GM18511 (cell line): ENCODE data around the gene SMYD3.
"Not testable (repeated sequence)": the region's sequence is repeated elsewhere in the genome, so short reads cannot be mapped to it uniquely, and the experiment has no call there.

Experiments used
- ATAC-seq: cut with Tn5 transposase; IDR thresholded peaks from one replicate; pipeline ENCODE4 v1.9.1; 2021; ENCODE audit warnings: mild to moderate bottlenecking, moderate library complexity; ENCODE audit not compliant: unreplicated experiment

SMYD3 gene

DNA sequence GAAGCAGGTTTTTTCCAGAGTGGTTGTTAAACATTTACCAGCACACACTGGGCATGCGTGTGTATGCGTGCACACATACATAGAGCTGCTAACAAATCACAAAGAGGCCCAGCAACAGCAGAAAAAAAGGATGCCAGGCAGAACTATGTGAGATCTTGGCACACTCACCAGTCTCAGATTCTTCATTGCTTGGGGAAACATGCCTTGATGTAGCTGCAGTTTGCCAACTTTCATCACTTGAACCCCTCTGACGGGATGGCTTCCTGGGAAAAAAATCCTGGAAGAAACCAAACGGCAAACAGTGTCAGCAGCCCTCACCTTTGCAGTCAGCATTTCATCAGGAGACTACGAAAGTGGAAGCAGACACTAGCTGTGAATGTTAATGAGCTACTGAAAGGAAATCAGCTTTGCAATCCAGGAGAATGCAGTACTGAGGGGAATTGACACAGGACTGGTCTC is 743.2 kb downstream of the SMYD3 start:
- no peak for ATAC-seq

DNA sequence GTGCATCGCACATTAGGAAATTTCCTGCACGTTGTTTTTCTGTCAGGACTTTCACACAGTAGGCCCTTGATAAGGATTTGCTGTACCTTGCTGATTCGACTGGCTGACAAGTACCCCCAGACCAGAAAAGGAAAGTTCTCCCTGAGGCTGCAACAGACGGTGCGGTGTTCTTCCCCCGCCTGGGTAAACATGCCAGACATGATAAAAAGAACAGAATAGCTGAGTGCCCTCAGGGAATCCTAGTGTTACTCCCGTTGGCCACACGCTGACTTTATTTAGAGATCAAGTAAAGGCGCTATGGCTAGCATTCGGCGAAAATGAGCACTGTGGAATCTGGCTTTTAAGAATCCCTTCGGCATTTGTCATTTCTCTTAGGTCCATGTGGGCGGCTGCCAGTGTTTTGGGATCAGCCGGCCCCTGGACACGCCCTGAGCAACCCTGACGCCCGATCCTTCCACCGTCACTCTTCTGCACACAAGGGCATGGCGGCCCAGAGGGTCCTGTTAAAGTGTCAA is 744.6 kb downstream of the SMYD3 start:
- ATAC-seq: no peak

DNA sequence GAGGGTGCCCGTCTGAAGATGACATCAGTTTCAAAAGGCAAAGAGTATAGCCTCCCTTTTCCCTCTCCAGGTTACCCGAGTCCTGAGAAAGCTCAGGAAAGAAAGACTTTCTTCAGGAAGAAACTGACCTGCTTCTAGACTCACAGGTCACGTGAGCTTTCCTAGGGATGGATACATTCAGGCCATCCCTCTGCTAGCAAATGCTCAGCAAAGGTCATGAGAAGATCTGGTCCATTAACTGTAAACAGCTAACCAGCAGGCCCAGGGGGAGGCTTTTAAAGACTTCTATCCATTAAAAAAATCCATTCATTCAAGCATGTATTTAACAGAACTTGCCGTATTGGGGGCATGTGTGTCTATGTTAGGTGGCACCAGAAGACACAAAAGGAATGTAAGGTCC is 746.8 kb downstream of the SMYD3 start:
- no peak for ATAC-seq

DNA sequence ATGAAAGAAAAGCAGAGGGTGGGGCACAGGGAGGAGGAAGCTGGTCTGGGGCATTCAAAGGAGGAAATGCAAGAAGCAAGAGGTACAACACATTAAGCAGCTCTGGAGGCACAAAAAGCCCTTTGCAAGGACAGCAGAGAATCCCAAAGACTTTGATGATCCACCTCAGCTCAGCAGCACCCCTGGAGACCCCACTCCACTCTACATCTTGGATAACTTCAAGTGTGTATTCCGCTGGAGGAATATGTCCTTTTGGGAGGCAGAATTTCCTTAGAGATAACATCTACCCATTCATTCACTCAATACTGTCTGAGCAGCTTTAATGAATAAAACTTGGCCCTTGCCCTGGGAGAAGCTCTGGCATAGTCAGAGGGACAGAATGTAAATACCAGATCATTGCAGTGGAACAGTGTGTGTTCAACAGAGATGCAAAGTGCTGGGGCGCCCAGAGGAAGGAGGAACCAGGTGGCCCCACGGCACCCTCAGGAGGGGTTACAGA is 752.6 kb downstream of the SMYD3 start:
- no peak for ATAC-seq

DNA sequence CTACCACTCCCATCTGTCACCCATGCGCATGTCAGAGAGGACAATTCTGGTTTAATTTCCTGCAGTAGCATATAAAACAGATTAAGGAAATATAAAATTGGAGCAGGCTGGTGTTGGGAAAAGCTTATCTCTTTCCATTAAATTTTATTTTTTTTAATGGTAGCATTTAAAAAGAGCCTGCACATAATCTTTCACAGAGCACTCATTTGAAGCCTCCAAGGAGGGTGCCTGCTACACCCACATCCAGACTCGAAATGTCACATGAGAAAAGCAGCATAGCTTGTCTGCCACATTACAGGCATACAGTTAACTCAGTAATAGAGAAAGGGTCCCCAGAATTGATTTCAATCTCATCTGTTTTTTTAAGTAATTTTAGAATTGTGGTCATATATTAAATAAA is 753.3 kb downstream of the SMYD3 start:
- ATAC-seq: no peak

DNA sequence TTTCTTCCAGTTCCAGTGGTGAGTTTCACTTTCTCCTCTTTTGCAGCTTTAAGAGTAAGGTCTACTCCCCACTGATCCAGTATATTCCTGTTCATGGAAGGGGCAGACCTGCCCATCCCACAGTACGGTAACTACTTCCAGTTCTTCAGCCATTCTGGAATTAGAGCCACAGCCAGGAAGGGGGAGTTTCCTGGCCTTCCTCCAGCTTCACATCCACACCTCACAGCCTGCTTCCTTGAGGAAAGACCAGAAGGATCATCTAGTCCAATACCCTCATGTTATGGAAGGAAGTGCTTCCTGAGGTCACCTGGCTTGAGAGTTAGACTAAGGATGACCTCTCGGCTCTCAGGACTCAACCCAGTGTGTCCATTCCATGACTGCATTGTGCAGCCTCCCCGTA is 754.5 kb downstream of the SMYD3 start:
- ATAC-seq: no peak

DNA sequence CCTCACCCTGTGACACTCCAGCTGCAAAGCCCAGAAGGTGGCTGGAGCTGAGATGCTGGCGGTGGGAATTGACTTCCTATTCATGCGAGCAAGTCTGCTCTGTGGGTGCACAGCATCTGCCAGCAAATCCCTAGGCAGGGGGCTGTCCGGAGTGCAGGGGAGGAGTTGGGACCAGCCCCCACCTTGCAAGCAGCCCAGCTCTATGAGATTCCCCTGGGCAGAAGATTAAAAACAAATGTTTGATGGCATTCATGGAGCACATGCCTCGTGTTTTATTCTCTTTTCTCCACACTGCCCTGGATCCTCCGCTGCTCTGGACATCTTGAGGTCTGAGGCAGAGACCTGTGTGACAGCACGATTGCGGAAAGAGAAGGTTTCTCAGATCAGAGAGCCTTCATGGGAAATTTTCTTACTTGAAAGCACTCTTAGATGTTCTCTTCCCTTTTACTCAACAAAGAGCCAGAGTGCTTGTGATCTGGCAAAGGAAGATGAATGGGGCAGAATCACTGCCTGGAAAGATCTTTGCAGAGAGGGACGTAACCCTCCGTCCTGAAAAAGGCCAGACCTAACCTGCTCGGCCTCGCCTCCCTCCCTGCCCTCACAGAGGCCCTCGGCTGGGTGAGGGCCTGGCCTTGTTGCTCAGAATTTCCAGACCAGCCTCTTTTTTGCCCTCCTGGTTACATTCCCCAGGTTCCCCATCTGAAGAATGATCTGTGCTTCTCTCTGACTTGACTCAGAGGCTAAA is 755.2 kb downstream of the SMYD3 start:
- ATAC-seq: no peak

DNA sequence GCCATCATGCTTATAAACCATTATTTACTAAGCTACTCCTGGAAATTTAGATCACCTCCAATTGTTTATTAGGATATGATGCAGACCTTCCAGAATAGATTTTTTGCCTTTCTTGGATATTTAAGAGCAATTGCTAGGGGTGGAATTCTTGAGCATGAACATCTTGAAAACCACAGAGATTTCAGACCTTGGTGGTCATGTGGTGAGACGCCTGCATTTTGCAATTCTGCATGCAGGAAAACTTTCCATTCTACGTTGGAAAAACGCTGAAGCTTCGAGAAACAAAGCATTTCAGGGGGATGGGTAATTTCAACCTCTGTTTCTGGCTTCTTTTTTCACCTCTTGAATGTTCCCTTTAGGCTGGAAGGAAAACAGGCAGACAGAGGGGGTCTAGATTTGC is 756.0 kb downstream of the SMYD3 start:
- ATAC-seq: no peak

DNA sequence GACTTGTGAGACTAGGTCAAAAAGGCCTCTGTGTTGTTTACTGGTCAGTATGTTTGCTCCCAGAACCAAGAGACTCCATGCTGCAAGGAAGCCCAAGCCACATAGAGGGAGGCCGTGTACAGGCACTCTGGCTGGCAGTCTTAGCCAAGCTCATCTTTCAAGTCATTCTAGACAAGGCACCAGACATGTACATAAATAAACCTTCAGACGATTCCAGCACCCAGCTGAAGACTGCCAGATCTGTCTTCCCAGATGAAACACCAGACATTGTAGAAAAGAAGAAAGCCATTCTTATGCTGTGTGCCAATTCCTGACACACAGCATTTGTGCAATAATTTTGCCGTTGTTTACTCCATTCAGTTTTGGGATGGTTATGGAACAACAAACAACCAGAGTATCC is 756.8 kb downstream of the SMYD3 start:
- ATAC-seq: no peak

DNA sequence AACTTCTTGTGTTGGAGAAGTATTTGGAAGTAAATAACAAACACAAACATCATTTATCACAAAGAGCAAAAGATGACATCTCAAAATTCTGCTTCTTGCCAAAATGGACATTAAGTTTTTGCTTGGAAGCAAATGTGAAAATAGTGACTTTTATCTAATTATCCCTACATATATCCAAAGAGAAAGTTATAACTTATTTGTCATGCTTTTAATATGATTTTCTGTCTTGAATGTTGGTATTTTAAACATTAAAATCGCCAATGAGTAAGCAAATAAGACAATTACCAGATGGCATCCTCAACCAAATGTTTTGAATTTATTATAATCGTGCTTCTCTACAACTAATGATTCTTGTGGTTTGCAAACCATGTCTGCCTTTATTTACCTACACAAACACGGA is 758.0 kb downstream of the SMYD3 start:
- ATAC-seq: no peak

DNA sequence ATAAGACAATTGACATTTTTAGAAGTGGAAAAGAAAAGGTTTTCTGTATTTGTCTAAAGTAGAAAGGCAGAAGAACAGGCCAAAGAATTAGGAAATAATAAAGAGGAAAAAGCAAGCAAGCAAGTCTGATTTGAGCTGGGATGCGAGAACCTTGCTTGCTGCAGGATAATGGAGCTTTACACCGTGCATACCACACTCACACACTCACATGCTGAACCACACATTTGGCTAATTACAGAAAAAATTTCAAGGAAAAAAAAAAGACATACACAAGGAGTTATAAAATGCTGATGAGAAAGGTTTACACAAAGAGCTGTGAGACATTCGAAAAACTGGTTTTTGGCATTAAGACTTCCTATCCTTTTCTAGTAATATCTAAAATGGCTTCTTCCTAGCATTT is 758.4 kb downstream of the SMYD3 start:
- ATAC-seq: no peak

DNA sequence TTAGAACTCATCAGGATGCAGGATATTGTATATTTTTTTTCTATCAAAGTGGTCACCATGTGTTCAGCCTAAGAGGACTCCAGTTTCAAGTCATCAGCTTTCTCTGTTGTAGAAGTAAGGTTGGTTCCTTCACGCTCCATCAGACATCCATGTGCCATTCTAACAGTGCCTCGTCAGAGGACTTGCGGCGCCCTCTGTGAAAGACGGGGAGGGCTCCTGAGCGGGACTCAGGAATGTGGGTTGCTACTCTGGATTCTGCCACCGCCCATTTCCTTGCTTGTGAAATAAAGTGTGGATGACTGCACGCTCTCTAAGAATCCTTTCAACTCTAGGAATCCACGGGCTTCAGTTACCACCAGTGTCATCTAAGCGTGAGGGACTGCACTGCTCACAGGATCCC is 758.8 kb downstream of the SMYD3 start:
- ATAC-seq: no peak

DNA sequence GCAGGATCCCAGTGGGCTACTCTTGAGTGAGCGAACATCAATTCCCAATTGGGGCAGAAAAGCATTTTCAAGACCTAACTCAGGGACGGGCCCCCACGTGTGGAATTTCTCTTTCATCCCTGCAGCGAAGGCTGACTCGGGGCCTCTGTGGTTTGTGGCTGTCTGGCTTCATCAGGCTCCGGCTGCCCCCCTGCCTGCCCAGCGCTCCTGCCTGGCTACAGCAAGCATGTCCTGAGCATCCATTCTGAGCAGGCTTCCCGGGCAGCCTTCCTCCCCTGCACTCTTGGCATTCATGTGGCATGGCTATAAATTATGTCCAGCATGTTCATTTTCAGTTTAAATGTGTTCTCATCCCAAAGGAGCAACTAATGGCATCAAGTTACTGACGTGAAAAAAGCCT is 764.2 kb downstream of the SMYD3 start:
- no peak for ATAC-seq

DNA sequence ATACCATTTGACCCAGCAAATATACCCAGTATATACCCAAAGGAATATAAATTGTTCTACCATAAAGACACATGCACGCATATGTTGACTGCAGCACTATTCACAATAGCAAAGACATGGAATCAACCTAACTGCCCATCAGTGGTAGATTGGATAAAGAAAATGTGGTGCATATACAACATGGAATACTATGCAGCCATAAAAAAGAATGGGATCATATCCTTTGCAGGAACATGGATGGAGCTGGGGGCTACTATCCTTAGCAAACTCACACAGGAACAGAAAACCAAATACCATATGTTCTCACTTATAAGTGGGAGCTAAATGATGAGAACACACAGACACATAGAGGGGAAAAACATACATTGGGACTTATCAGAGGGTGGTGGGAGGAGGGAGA is 766.7 kb downstream of the SMYD3 start:
- not testable (repeated sequence) for ATAC-seq

DNA sequence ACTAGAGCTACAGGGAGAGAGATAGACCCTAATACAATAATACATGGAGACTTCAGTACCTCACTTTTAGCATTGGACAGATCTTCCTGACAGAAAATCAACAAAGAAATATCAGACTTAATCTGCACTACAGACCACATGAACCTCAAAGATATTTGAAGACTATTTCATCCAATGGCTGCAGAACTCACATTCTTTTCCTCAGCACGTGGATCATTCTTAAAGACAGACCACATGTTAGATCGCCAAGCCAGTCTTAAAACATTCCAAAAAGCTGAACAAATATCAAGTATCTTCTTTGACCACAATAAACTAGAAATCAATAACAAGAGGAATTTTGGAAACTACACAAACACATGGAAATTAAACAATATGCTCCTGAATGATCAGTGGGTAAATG is 776.3 kb downstream of the SMYD3 start:
- no peak for ATAC-seq

DNA sequence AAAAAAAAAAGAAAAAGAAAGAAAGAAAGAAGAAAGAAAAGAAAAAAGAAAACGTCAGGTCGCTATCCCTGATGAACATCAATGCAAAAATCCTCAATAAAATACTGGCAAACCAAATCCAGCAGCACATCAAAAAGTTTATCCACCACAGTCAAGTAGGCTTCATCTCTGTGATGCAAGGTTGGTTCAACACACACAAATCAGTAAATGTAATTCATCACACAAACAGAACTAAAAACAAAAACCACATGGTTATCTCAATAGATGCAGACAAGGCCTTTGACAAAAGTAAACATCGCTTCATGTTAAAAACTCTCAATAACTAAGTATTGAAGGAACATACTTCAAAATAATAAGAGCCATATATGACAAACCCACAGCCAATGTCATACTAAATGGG is 779.0 kb downstream of the SMYD3 start:
- ATAC-seq: not testable (repeated sequence)

DNA sequence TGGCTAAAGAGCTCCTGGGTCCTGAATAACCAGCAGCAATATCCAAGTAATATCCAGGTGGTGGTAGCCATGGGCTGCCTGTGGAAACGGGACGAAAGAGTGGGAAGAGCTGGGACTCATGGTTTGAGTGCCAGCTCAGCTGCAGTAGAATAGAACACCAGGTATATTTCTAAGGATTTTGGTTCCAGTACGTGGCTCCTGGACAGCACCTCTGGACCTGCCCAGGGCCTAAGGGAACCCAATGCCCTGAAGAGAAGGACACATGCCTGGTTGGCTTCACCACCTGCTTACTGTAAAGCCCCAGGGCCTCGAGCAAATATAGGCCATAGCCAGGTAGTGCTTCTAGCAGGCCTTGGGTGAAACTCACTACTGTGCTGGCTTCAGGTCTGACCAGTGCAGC is 785.6 kb downstream of the SMYD3 start:
- ATAC-seq: no peak

DNA sequence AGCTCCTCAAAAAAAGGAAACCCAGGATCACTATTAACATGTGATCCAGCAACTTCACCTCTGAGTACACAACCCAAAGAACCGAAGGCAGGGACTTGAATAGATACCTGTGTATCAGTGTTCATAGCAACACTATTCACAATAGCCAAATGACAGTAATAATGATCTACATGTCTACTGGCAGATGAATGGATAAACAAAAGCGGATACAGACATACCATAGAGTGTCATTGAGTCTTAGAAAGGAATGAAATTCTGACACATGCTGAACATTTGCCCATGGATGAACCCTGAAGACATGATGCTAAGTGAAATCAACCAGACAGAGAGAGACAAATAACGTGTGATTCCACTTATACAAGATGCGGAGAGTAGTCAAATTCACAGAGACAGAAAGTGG is 788.1 kb downstream of the SMYD3 start:
- no peak for ATAC-seq

DNA sequence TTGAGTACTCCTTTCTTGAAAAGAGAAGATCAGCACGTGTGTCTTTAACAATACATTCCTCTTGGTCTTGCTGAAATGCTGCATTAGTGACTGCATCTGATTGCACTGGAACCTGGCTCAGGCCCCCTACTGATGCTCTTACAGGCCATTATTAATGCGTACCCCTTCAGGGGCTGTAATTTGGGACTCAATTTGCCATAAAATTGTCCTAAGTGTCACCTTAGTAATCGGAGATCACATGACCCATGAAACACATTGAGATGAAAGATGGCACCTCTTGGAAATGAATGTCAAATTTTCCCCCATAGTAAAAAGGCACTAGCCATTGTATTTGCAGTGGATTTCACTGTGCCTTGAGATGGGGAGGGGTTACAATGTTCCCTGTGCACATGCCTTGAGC is 789.0 kb downstream of the SMYD3 start:
- no peak for ATAC-seq

DNA sequence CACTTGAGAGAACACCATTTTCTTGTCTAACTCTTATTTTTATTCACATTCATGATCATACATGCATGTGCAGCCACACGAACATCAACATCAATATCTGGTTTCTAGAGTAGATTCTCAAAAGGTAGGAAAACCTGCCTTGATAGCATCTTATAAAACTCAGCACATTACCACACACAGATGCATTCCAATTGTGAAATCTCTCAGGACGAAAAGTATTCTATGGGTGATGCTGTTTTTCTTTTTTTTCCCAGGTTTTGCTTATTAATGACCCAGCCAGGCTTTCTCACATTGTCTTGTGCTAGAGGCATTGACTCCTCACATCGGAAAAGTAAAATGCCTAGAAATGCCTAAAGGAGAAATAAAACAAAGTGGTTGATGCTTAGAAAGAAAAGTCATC is 789.5 kb downstream of the SMYD3 start:
- ATAC-seq: no peak

DNA sequence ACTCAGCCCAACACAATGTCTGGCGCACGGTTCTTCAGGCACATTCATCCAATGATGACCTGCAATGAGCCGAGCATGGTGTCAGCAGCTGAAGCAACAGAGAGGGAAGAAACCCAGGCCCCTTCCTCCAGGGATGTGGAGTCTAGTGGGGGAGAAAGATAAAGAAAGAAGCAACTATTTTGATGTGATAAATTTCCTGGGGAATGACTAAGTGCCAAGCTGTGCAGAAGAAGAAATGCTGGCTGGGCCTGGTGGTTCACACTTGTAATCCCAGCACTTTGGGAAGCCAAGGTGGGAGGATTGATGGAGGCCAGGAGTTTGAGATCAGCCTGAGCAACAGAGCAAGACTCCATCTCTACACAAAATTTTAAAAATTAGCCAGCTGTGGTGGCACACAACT is 790.5 kb downstream of the SMYD3 start:
- no peak for ATAC-seq

DNA sequence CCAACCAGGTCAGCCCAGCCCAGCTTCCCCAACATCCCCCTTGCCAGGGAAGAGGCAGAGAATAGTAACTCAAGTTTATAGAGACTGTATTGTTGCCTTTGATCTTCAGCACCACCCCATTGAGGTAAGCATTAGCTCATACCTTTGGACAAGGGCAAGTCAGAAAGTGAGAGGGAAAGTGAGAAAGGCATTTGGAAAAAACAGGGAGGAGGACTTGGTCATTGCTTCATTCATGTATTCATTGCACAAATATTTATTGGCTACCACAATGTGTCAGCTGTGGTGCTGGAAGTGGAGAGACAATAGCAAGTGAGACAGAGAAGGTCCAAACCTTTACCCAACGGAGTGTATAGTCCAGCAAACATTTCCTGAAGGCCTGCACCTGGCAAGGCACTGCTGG is 791.1 kb downstream of the SMYD3 start:
- no peak for ATAC-seq

DNA sequence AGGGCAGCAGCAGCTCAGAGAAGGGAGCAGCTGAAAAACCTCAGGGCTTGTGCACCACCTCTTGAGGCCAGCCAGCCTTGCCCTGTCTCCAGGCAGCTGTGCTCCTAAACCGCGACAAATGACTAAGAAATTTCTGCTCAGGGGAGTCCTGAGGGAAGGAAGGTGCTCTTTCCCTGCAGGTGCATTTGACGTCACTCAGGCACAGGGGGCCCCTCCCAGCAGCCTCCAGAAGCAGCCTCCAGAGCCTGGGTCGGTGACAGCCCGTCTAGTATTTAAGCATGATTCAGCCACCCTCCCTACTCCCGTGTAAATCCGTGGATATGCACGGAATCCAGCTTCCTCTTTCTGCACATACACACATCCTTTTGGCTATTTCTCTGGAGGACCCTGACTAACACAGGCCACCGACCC is 791.8 kb downstream of the SMYD3 start:
- no peak for ATAC-seq
